ENCODE measurements around the gene COLEC11.

Gene COLEC11

GRCh38 chr2:3650140-3650920 lies 55.4 kb downstream of the COLEC11 start:
- Histone ChIP-seq H3K4me3 (ENCODE audit: low read depth, low read length) (no peak overlapping the region), H3K27me3 (ENCODE audit: control insufficient read depth, insufficient read depth, low read length) (no peaks in the 10 kb centered on the region), H3K9ac (ENCODE audit: low read depth, low read length) (no peak overlapping the region), H3K27ac (ENCODE audit: low read depth, low read length) (no peak overlapping the region), H3K36me3 (ENCODE audit: control insufficient read depth, insufficient read depth, low read length) (no peaks in the 10 kb centered on the region), H3K4me1 (ENCODE audit: control insufficient read depth, insufficient read depth, low read length) (peaks cover 7% of the 10 kb centered on the region), H3K9me3 (ENCODE audit: control insufficient read depth, insufficient read depth, low read length) (no peaks in the 10 kb centered on the region)

GRCh38 chr2:3651691-3652648 lies 57.1 kb downstream of the COLEC11 start:
- Histone ChIP-seq H3K4me3 (ENCODE audit: low read depth, low read length) (peak overlapping the region; percentile 39), H3K27me3 (ENCODE audit: control insufficient read depth, insufficient read depth, low read length) (no peaks in the 10 kb centered on the region), H3K4me1 (ENCODE audit: control insufficient read depth, insufficient read depth, low read length) (peaks cover 10% of the 10 kb centered on the region), H3K9ac (ENCODE audit: low read depth, low read length) (peak overlapping the region; percentile 41), H3K36me3 (ENCODE audit: control insufficient read depth, insufficient read depth, low read length) (no peaks in the 10 kb centered on the region), H3K27ac (ENCODE audit: low read depth, low read length) (peak overlapping the region; percentile 89), H3K9me3 (ENCODE audit: control insufficient read depth, insufficient read depth, low read length) (no peaks in the 10 kb centered on the region)

- Histone ChIP-seq H3K4me1 (ENCODE audit: control insufficient read depth, insufficient read depth, low read length) (peaks cover 15% of the 10 kb centered on the region), H3K36me3 (ENCODE audit: control insufficient read depth, insufficient read depth, low read length) (no peaks in the 10 kb centered on the region), H3K9me3 (ENCODE audit: control insufficient read depth, insufficient read depth, low read length) (no peaks in the 10 kb centered on the region), H3K4me3 (ENCODE audit: low read depth, low read length) (no peak overlapping the region), H3K9ac (ENCODE audit: low read depth, low read length) (no peak overlapping the region), H3K27me3 (ENCODE audit: control insufficient read depth, insufficient read depth, low read length) (no peaks in the 10 kb centered on the region), H3K27ac (ENCODE audit: low read depth, low read length) (no peak overlapping the region)
Measured at GRCh38 chr2:3652896-3653625, 58.1 kb downstream of the COLEC11 start.

GRCh38 chr2:3654011-3654410 lies 59.1 kb downstream of the COLEC11 start:
- Histone ChIP-seq H3K4me1 (ENCODE audit: control insufficient read depth, insufficient read depth, low read length) (peaks cover 17% of the 10 kb centered on the region), H3K9ac (ENCODE audit: low read depth, low read length) (no peak overlapping the region), H3K36me3 (ENCODE audit: control insufficient read depth, insufficient read depth, low read length) (no peaks in the 10 kb centered on the region), H3K9me3 (ENCODE audit: control insufficient read depth, insufficient read depth, low read length) (no peaks in the 10 kb centered on the region), H3K27me3 (ENCODE audit: control insufficient read depth, insufficient read depth, low read length) (no peaks in the 10 kb centered on the region), H3K27ac (ENCODE audit: low read depth, low read length) (no peak overlapping the region), H3K4me3 (ENCODE audit: low read depth, low read length) (no peak overlapping the region)

- Histone ChIP-seq H3K27me3 (ENCODE audit: control insufficient read depth, insufficient read depth, low read length) (no peaks in the 10 kb centered on the region), H3K4me1 (ENCODE audit: control insufficient read depth, insufficient read depth, low read length) (peaks cover 20% of the 10 kb centered on the region), H3K27ac (ENCODE audit: low read depth, low read length) (no peak overlapping the region), H3K9me3 (ENCODE audit: control insufficient read depth, insufficient read depth, low read length) (no peaks in the 10 kb centered on the region), H3K36me3 (ENCODE audit: control insufficient read depth, insufficient read depth, low read length) (no peaks in the 10 kb centered on the region), H3K4me3 (ENCODE audit: low read depth, low read length) (no peak overlapping the region), H3K9ac (ENCODE audit: low read depth, low read length) (no peak overlapping the region)
Measured at GRCh38 chr2:3654531-3655225, 59.8 kb downstream of the COLEC11 start.

GRCh38 chr2:3655871-3656761 lies 61.2 kb downstream of the COLEC11 start:
- Histone ChIP-seq H3K4me1 (ENCODE audit: control insufficient read depth, insufficient read depth, low read length) (peaks cover 20% of the 10 kb centered on the region), H3K27me3 (ENCODE audit: control insufficient read depth, insufficient read depth, low read length) (no peaks in the 10 kb centered on the region), H3K9me3 (ENCODE audit: control insufficient read depth, insufficient read depth, low read length) (no peaks in the 10 kb centered on the region), H3K4me3 (ENCODE audit: low read depth, low read length) (no peak overlapping the region), H3K36me3 (ENCODE audit: control insufficient read depth, insufficient read depth, low read length) (no peaks in the 10 kb centered on the region), H3K9ac (ENCODE audit: low read depth, low read length) (no peak overlapping the region), H3K27ac (ENCODE audit: low read depth, low read length) (no peak overlapping the region)

GRCh38 chr2:3656762-3657721 lies 62.1 kb downstream of the COLEC11 start:
- Histone ChIP-seq H3K27ac (ENCODE audit: low read depth, low read length) (no peak overlapping the region), H3K4me3 (ENCODE audit: low read depth, low read length) (no peak overlapping the region), H3K9ac (ENCODE audit: low read depth, low read length) (no peak overlapping the region), H3K9me3 (ENCODE audit: control insufficient read depth, insufficient read depth, low read length) (no peaks in the 10 kb centered on the region), H3K27me3 (ENCODE audit: control insufficient read depth, insufficient read depth, low read length) (no peaks in the 10 kb centered on the region), H3K36me3 (ENCODE audit: control insufficient read depth, insufficient read depth, low read length) (no peaks in the 10 kb centered on the region), H3K4me1 (ENCODE audit: control insufficient read depth, insufficient read depth, low read length) (peaks cover 15% of the 10 kb centered on the region)

GRCh38 chr2:3657881-3658280 lies 63.0 kb downstream of the COLEC11 start, which contains the start of gene ALLC:
TSS of gene ALLC (plus strand) at chr2:3658200. CDS start at chr2:3671158, 12,958 bp downstream.
- no peaks in the 10 kb centered on the region for H3K36me3 ChIP-seq (ENCODE audit: control insufficient read depth, insufficient read depth, low read length)
- peaks cover 17% of the 10 kb centered on the region for H3K4me1 ChIP-seq (ENCODE audit: control insufficient read depth, insufficient read depth, low read length)
- no peaks in the 10 kb centered on the region for H3K27me3 ChIP-seq (ENCODE audit: control insufficient read depth, insufficient read depth, low read length)
- no peak within 1 kb of the TSS for H3K4me3 ChIP-seq (ENCODE audit: low read depth, low read length)
- no peak within 1 kb of the TSS for H3K27ac ChIP-seq (ENCODE audit: low read depth, low read length)
- no peaks in the 10 kb centered on the region for H3K9me3 ChIP-seq (ENCODE audit: control insufficient read depth, insufficient read depth, low read length)
- H3K9ac ChIP-seq (ENCODE audit: low read depth, low read length) = no peak within 1 kb of the TSS

All from HUES48 (cell line).